Smooth muscle cell (in vitro differentiated cells): Measurements from ENCODE around the gene ZNF358. TPM values are rescaled to one million over a fixed set of nuclear protein-coding genes. Genes with fewer than 3 reads are reported as not detected.

ENCODE experiments used
- DNase-seq: peaks from one replicate; lab custom pipeline; 2025; ENCODE audit not compliant: unreplicated experiment; lab: John Stamatoyannopoulos, UW
- H2AFZ ChIP-seq: fragments of 200-600 bp; sonication (generic); 2 replicates; pipeline ENCODE4 v1.6.0; 2016; ENCODE audit warnings: antibody characterized with exemption, low read depth, mild to moderate bottlenecking
- H3F3A ChIP-seq: fragments of 200-600 bp; sonication (generic); 2 replicates; pipeline ENCODE4 v1.6.0; 2017; ENCODE audit warnings: antibody characterized with exemption, low read depth
- H3K27ac ChIP-seq: fragments of 200-600 bp; sonication (generic); 2 replicates; pipeline ENCODE4 v1.5.1; 2016; ENCODE audit warnings: low read depth, mild to moderate bottlenecking
- H3K27me3 ChIP-seq: fragments of 200-600 bp; sonication (generic); 2 replicates; pipeline ENCODE4 v1.6.1; 2016; ENCODE audit warnings: low read depth, mild to moderate bottlenecking
- H3K36me3 ChIP-seq: fragments of 200-600 bp; sonication (generic); 2 replicates; pipeline ENCODE4 v1.5.1; 2016; ENCODE audit warnings: low read depth
- H3K4me1 ChIP-seq: fragments of 200-600 bp; sonication (generic); 2 replicates; pipeline ENCODE4 v1.5.1; 2016; ENCODE audit warnings: low read depth
- H3K4me2 ChIP-seq: fragments of 200-600 bp; sonication (generic); 2 replicates; pipeline ENCODE4 v1.6.0; 2016; ENCODE audit warnings: mild to moderate bottlenecking
- H3K4me3 ChIP-seq: fragments of 200-600 bp; sonication (generic); 2 replicates; pipeline ENCODE4 v1.5.1; 2016; ENCODE audit warnings: mild to moderate bottlenecking
- H3K79me2 ChIP-seq: fragments of 200-600 bp; sonication (generic); 2 replicates; pipeline ENCODE4 v1.6.0; 2016; ENCODE audit warnings: low read depth, mild to moderate bottlenecking
- H3K9ac ChIP-seq: fragments of 200-600 bp; sonication (generic); 2 replicates; pipeline ENCODE4 v1.6.0; 2016; ENCODE audit warnings: low read depth
- H3K9me3 ChIP-seq: fragments of 200-600 bp; sonication (generic); replicated peaks from 2 replicates; pipeline ENCODE4 v1.5.1; 2016; ENCODE audit warnings: low read depth
- H4K20me1 ChIP-seq: fragments of 200-600 bp; sonication (generic); 2 replicates; pipeline ENCODE4 v1.6.0; 2016; ENCODE audit warnings: low read depth
- WGBS: methylation state at CpG from one replicate; pipeline ENCODE4 v1.1.7; 2016; ENCODE audit warnings: low lambda C conversion rate; 5-methylcytosine and 5-hydroxymethylcytosine counted together
- polyA plus RNA-seq: library from polyadenylated mRNA; unstranded; fragments of >200 nt; fragmentation: Nextera tagmentation; extraction: Ambion mirVana; gene quantifications from 2 replicates; pipeline ENCODE4 v1.2.1, GENCODE V29; 2016
- total RNA-seq: library from RNA; depleted of rRNA; stranded (reverse); fragments of >200 nt; gene quantifications from 2 replicates; pipeline ENCODE4 v1.2.3, GENCODE V29; 2014
- TF ChIP-seq, protein P1 (sequence below): fragments of 200-600 bp; sonication (generic); IDR thresholded peaks from 2 replicates; pipeline ENCODE4 v1.5.1; 2017; ENCODE audit warnings: borderline replicate concordance, mild to moderate bottlenecking, antibody characterized with exemption; ENCODE audit not compliant: insufficient read depth, poor library complexity, severe bottlenecking

ZNF358 gene
- total and polyA plus RNA-seq, 2 experiments from 2014 or later, result 40.8 to 67.2 TPM

DNA sequence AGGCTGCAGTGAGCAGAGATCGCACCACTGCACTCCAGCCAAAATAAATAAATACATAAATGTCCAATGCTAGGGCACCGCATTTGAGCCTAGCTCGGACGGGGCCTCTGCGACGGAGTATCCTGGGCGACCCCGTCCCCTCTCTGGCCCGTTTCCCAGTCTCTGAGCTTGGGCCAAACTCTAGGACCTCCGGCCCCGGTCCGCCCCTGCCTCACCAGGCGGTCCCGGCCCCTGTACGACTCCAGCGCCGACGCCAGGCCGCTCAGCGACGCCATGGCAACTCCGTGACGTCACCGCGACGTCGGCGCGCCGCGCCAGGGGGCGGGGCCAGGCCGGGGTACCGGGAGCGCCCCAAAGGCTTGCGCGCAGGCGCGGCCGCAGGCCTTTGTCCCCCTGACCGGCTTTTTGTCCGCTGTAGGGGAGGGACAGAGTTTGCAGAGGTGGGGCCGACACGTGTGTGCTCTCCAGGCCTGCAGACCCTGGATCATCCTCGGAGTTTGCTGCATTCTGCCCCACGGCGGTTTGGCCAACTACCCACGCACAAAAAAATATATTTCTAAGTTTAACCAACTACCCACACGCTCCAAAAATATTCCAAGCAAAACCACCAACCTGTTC is 27.1 kb upstream of the ZNF358 start, which contains the start of gene PEX11G:
Gene PEX11G, minus strand, starts transcription at position 300 of the 618 bp plus-strand sequence. Its CDS starts 25 bp downstream, at position 275.
- peak; percentile 66 for DNase-seq
- H3K27me3 ChIP-seq, result no peaks in the 10 kb centered on the region
- no peaks in the 10 kb centered on the region for H3K79me2 ChIP-seq
- H3K4me3 ChIP-seq, result peak within 1 kb of the TSS; percentile 68
- H3K4me2 ChIP-seq, result peak within 1 kb of the TSS; percentile 91
- no peaks in the 10 kb centered on the region for H3K36me3 ChIP-seq
- no peaks in the 10 kb centered on the region for H4K20me1 ChIP-seq
- WGBS, result 4% methylated on average over 49 of the region's 49 CpGs
- peaks cover 17% of the 10 kb centered on the region for H3F3A ChIP-seq
- H3K4me1 ChIP-seq, result peaks cover 12% of the 10 kb centered on the region
- TF ChIP-seq, protein P1, sequence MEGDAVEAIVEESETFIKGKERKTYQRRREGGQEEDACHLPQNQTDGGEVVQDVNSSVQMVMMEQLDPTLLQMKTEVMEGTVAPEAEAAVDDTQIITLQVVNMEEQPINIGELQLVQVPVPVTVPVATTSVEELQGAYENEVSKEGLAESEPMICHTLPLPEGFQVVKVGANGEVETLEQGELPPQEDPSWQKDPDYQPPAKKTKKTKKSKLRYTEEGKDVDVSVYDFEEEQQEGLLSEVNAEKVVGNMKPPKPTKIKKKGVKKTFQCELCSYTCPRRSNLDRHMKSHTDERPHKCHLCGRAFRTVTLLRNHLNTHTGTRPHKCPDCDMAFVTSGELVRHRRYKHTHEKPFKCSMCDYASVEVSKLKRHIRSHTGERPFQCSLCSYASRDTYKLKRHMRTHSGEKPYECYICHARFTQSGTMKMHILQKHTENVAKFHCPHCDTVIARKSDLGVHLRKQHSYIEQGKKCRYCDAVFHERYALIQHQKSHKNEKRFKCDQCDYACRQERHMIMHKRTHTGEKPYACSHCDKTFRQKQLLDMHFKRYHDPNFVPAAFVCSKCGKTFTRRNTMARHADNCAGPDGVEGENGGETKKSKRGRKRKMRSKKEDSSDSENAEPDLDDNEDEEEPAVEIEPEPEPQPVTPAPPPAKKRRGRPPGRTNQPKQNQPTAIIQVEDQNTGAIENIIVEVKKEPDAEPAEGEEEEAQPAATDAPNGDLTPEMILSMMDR, result no peak
- peak within 1 kb of the TSS; percentile 88 for H3K27ac ChIP-seq
- H2AFZ ChIP-seq, result peak within 1 kb of the TSS; percentile 51
- H3K9me3 ChIP-seq, result no peaks in the 10 kb centered on the region
- H3K9ac ChIP-seq, result peak within 1 kb of the TSS; percentile 90

DNA sequence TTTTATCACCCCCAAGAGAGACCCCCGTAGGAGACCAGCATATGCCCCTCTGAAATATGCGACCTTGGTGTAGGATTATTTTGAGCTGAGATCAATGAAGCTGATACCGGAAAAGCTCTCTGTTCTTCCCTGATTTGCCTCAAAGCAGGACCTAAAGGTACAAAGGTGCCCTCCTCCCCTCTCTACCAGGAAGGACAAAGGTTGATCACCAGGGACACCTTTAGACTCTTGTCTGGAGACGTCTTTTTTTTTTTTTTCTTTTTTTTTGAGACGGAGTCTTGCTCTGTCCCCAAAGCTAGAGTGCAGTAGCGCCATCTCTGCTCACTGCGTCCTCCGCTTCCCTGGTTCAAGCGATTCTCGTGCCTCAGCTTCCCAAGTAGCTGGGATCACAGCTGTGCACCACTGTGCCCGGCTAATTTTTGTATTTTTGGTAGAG is 26.3 kb upstream of the ZNF358 start:
- no peaks in the 10 kb centered on the region for H3K36me3 ChIP-seq
- H3K4me1 ChIP-seq, result peaks cover 12% of the 10 kb centered on the region
- no peak overlapping the region for H3K4me3 ChIP-seq
- H3F3A ChIP-seq, result peaks cover 17% of the 10 kb centered on the region
- no peak overlapping the region for H2AFZ ChIP-seq
- DNase-seq, result no peak
- peak overlapping the region; percentile 91 for H3K4me2 ChIP-seq
- 80% methylated on average over 10 of the region's 11 CpGs for WGBS
- peak overlapping the region; percentile 88 for H3K27ac ChIP-seq
- H3K27me3 ChIP-seq, result no peaks in the 10 kb centered on the region
- H4K20me1 ChIP-seq, result no peaks in the 10 kb centered on the region
- no peak overlapping the region for H3K9ac ChIP-seq
- TF ChIP-seq, protein P1, result no peak
- no peaks in the 10 kb centered on the region for H3K9me3 ChIP-seq
- no peaks in the 10 kb centered on the region for H3K79me2 ChIP-seq

DNA sequence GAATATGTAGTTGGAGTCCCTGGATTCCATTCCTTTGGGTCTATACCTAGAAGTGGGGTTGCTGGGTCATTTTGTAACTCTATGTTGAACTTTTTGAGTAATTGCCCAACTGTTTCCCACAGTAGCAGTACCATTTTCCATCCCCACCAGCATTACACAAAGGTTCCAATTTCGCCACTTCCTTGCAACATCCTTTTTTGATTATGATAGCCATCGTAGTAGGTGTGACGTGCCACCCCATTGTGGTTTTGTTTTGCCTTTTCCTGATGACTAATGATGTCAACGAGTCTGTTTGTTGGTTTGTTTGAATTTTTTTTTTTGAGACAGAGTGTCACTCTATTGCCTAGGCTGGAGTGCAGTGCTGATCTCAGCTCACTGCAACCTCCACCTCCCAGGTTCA is 23.8 kb upstream of the ZNF358 start:
- peak overlapping the region; percentile 62 for H3K27ac ChIP-seq
- no peak for DNase-seq
- H3K4me2 ChIP-seq, result peak overlapping the region; percentile 29
- H3K9ac ChIP-seq, result no peak overlapping the region
- no peaks in the 10 kb centered on the region for H3K9me3 ChIP-seq
- peaks cover 12% of the 10 kb centered on the region for H3K4me1 ChIP-seq
- no peak overlapping the region for H2AFZ ChIP-seq
- H3F3A ChIP-seq, result peaks cover 17% of the 10 kb centered on the region
- H3K4me3 ChIP-seq, result no peak overlapping the region
- no peaks in the 10 kb centered on the region for H3K27me3 ChIP-seq
- H3K79me2 ChIP-seq, result no peaks in the 10 kb centered on the region
- no peaks in the 10 kb centered on the region for H3K36me3 ChIP-seq
- 29% methylated on average over 4 of the region's 4 CpGs for WGBS
- TF ChIP-seq, protein P1, result no peak
- H4K20me1 ChIP-seq, result no peaks in the 10 kb centered on the region

DNA sequence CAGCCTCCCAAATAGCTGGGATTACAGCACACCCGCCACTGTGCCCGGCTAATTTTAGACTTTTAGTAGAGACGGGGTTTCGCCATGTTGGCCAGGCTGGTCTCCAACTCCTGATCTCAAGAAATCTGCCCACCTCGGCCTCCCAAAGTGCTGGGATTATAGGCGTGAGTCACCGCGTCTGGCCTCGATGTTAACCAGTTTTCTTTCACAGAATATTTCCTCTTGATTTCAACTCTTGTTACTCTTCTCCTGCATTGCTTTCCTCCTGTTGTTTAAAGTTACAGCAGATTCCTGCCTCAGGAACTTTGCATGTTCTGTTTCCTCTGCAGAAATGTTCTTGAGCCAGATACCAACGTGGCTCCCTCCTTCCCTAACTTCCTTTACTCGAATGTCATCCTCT is 23.3 kb upstream of the ZNF358 start:
- Histone ChIP-seq H3K27ac (peak overlapping the region; percentile 62), H3K4me1 (peaks cover 12% of the 10 kb centered on the region), H4K20me1 (no peaks in the 10 kb centered on the region), H3K79me2 (no peaks in the 10 kb centered on the region), H3K36me3 (no peaks in the 10 kb centered on the region), H3K4me2 (peak overlapping the region; percentile 29), H3F3A (peaks cover 17% of the 10 kb centered on the region), H3K4me3 (no peak overlapping the region), H3K9me3 (no peaks in the 10 kb centered on the region), H3K27me3 (no peaks in the 10 kb centered on the region), H3K9ac (no peak overlapping the region), H2AFZ (no peak overlapping the region)
- TF ChIP-seq, protein P1, result no peak
- DNase-seq, result no peak
- 39% methylated on average over 11 of the region's 11 CpGs for WGBS
